RWPE2 (cell line): ENCODE results near the gene MTRF1.

ENCODE experiments used
- ATAC-seq: fragments of 200-7000 bp; cut with Tn5 transposase; 3 replicates; pipeline ENCODE4 v1.9.1; 2021; ENCODE audit warnings: low read depth
- DNase-seq: peaks from one replicate; pipeline ENCODE4 v3.0.0-alpha.2; 2020; ENCODE audit warnings: low spot score
- H3K27ac ChIP-seq: fragments of 450-650 bp; 2 replicates; pipeline ENCODE4 v1.5.1; 2017; ENCODE audit warnings: mild to moderate bottlenecking; ENCODE audit not compliant: poor library complexity, severe bottlenecking
- H3K27me3 ChIP-seq: fragments of 250-450 bp; sonication (Bioruptor Pico); 2 replicates; pipeline ENCODE4 v1.5.1; 2021; ENCODE audit warnings: mild to moderate bottlenecking, moderate library complexity; ENCODE audit not compliant: insufficient read depth, poor library complexity, severe bottlenecking
- H3K36me3 ChIP-seq: fragments of 250-450 bp; sonication (Bioruptor Pico); 2 replicates; pipeline ENCODE4 v1.5.1; 2020; ENCODE audit warnings: low read depth, mild to moderate bottlenecking, moderate library complexity
- H3K4me1 ChIP-seq: fragments of 250-450 bp; sonication (Bioruptor Pico); 2 replicates; pipeline ENCODE4 v1.5.1; 2021; ENCODE audit warnings: mild to moderate bottlenecking, moderate library complexity; ENCODE audit not compliant: insufficient read depth, poor library complexity, severe bottlenecking
- H3K4me3 ChIP-seq: fragments of 250-450 bp; sonication (Bioruptor Pico); 2 replicates; pipeline ENCODE4 v1.5.1; 2021; ENCODE audit warnings: mild to moderate bottlenecking, moderate library complexity; ENCODE audit not compliant: severe bottlenecking
- H3K9me3 ChIP-seq: fragments of 250-450 bp; sonication (Bioruptor Pico); 2 replicates; pipeline ENCODE4 v1.5.1; 2021; ENCODE audit warnings: mild to moderate bottlenecking, moderate library complexity; ENCODE audit not compliant: severe bottlenecking
- CTCF ChIP-seq: fragments of 450-650 bp; IDR thresholded peaks from one replicate; pipeline ENCODE4 v1.5.1; 2017; ENCODE audit warnings: mild to moderate bottlenecking, moderate library complexity; ENCODE audit not compliant: poor library complexity, severe bottlenecking

Gene MTRF1

GRCh38 chr13:41293272-41293671, 29.9 kb upstream of the MTRF1 start:
- no peaks in the 10 kb centered on the region for H3K27me3 ChIP-seq
- TF ChIP-seq CTCF, result no peak
- ATAC-seq (no peak), DNase-seq (no peak)
- no peaks in the 10 kb centered on the region for H3K36me3 ChIP-seq
- H3K4me1 ChIP-seq, result no peaks in the 10 kb centered on the region
- no peak overlapping the region for H3K4me3 ChIP-seq
- H3K27ac ChIP-seq, result no peak overlapping the region
- H3K9me3 ChIP-seq, result peaks cover 3% of the 10 kb centered on the region

- Histone ChIP-seq H3K9me3 (peaks cover 3% of the 10 kb centered on the region), H3K36me3 (no peaks in the 10 kb centered on the region), H3K4me3 (no peak overlapping the region), H3K27ac (no peak overlapping the region), H3K4me1 (no peaks in the 10 kb centered on the region), H3K27me3 (no peaks in the 10 kb centered on the region)
- ATAC-seq (no peak), DNase-seq (no peak)
- TF ChIP-seq CTCF, result no peak
Measured at GRCh38 chr13:41291246-41291645, 27.9 kb upstream of the MTRF1 start.

GRCh38 chr13:41289463-41289881, 26.1 kb upstream of the MTRF1 start:
- peaks cover 8% of the 10 kb centered on the region for H3K4me1 ChIP-seq
- ATAC-seq (no peak), DNase-seq (no peak)
- H3K27me3 ChIP-seq, result no peaks in the 10 kb centered on the region
- no peaks in the 10 kb centered on the region for H3K36me3 ChIP-seq
- no peak overlapping the region for H3K27ac ChIP-seq
- H3K4me3 ChIP-seq, result no peak overlapping the region
- peaks cover 3% of the 10 kb centered on the region for H3K9me3 ChIP-seq
- no peak for TF ChIP-seq CTCF

GRCh38 chr13:41286370-41286769, 23.0 kb upstream of the MTRF1 start:
- Histone ChIP-seq H3K27me3 (no peaks in the 10 kb centered on the region), H3K4me3 (no peak overlapping the region), H3K27ac (no peak overlapping the region), H3K4me1 (peaks cover 8% of the 10 kb centered on the region), H3K9me3 (no peaks in the 10 kb centered on the region), H3K36me3 (no peaks in the 10 kb centered on the region)
- no peak for ATAC-seq
- no peak for TF ChIP-seq CTCF
- no peak for DNase-seq

GRCh38 chr13:41284512-41285288, 21.3 kb upstream of the MTRF1 start:
- no peaks in the 10 kb centered on the region for H3K9me3 ChIP-seq
- DNase-seq (peak; percentile 75), ATAC-seq (peak; percentile 96)
- H3K36me3 ChIP-seq, result no peaks in the 10 kb centered on the region
- H3K27me3 ChIP-seq, result no peaks in the 10 kb centered on the region
- H3K27ac ChIP-seq, result peak overlapping the region; percentile 86
- no peak for TF ChIP-seq CTCF
- no peak overlapping the region for H3K4me3 ChIP-seq
- H3K4me1 ChIP-seq, result peaks cover 8% of the 10 kb centered on the region
